ENCODE results near the gene HLA-E.
"Not testable (repeated sequence)": the region's sequence is repeated elsewhere in the genome, so short reads cannot be mapped to it uniquely, and the experiment has no call there.

The HLA-E gene

DNA sequence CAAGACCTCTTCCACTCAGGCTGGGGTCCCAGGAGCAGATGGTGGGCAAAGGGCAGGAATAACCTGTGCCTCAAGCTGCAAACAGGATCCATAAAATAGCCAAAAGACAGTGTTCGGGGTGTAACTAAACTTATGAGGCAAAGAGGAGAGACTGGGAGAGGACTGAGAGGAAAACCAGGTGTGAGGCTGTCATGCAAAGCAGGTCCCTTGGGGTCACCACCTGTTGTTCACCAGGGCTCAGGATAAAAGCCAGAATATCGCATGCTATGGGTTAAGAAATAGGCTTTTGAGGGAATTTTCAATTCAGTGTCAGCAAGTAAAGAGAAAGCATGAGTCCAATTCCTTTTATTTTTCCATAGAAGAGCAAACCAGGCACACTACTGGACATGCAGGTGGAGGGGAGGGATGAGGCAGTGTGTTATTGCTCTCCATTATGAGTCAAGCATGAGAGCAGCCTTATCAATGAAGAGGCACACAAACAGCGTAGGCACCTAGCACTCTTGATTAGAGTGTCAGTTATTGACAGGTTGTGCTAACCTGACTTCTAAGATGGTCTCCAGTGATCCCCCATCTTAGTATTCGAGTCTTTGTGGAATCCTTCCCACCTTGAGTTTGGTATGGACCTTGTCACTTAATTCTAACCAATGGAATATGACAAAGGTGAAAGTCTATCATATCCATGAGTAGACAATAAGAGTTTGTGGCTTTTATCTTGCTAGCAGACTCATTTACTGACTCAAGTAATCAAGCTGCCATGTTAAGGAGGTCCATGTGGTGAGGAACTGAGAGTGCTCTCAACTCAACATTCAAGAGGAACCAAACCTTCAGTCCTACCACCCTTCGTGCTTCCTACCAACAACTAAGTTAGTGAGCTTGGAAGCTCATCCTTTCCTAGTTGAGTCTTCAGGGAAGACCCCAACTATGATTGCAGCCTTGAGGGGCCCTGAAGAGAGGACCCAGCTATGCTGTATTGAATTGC, 18.8 kb downstream of the HLA-E start:
- no peak for DNase-seq (ENCODE audit: low spot score)

GRCh38 chr6:30508890-30509736, 19.8 kb downstream of the HLA-E start:
- no peak for DNase-seq (ENCODE audit: low spot score)

- no peak for DNase-seq (ENCODE audit: low spot score)
Observed at GRCh38 chr6:30510419-30511168, 21.3 kb downstream of the HLA-E start.

DNA sequence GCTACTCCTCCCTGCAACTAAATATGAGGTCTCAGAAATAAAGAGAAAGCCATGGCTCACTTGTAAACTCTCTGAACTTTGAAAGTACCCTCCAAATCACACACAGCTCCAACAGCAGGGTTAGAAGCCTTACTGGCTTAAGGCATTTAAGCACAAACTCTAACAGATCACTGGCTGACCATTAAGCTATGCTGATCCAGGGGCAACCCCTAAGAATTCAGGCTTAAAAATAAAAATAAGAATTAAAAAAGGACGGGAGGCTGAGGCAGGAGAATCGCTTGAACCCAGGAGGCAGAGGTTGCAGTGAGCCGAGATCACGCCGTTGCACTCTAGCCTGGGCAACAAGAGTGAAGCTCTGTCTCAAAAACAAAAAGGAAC, 21.8 kb downstream of the HLA-E start:
- DNase-seq (ENCODE audit: low spot score), result no peak

DNA sequence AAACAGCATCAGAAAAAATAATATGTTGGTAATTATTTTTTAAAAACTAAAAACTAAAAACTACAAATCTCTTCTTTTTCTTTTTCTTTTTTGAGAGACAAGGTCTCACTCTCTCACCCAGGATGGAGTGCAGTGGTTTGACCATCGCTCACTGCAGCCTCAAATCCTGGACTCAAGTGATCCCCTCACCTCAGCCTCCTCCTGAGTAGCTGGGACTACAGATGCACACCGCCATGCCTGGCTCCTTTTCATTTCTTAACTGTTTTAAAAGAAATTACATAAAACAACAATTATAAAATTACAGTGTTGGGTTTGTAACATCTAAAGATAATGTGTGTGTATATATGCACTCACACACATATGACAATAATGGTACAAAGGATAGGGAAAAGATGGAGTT, 24.1 kb downstream of the HLA-E start:
- no peak for DNase-seq (ENCODE audit: low spot score)

DNA sequence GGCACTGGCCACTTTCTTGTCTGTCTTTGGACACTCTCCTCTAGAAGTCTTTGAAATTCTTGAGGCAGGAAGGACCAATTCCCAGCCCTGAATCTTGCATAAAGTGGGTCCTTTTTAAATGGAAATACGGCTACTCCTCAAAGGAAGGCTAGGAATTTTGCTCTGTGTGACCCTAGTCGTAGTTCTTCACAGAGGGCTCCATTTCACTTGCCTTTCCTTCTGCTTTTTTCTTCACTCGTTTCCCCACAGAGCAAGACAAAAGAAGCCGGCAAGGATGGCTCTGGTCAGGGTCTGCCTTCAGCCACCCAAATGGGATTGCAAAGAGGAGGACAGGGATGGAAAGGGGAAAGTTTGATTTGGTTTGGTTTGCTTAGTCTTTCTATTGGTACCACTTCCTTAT, 25.8 kb downstream of the HLA-E start:
- DNase-seq (ENCODE audit: low spot score), result no peak

DNA sequence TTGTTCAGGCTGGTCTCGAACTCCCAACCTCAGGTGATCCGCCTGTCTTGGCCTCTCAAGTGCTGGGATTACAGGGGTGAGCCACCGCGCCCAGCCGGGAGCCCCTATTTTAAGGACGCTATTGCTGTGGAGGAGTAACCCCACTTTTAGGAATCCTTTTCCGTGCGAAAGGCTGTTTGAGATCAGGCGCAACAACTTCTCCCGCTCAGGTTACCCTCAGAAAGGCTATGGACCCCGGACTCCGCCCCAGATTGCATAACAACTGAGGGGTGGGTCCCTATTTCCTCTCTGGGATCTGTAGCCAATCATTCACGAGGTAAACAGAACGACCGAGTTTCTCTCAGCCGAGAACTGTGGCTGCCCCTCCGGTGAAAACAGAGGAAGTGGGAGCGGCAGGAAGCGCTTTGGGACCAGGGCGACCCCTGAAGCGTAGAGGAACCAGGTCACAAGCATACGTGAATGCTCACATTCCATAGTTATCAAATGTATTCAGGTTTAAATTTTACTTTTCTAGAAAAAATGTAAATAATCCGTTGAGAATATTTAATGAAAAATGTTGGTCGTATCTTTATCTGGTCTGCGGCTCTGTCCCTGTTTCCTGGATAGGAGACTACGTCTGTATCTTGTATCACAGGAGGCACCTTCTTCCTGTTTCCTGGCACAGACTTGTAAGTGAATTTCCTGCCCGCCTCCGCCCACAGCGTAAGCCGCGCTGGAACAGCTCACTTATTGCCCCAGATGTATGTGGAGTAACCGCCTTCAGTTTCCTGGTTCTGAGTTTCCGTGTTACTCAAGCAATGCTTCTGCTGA, 26.8 kb downstream of the HLA-E start:
- DNase-seq (ENCODE audit: low spot score), result peak; percentile 22

DNA sequence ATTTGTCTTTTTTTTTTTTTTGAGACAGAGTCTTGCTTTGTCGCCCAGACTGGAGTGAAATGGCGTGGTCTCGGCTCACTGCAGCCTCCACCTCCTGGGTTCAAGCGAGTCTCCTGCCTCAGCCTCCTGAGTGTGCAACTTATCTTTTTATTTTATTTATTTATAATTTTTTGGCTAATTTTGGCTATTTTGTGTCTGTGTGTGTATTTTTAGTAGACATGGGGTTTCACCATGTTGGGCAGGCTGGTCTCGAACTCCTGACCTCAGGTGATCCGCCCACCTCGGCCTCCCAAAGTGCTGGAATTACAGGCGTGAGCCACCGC, 27.4 kb downstream of the HLA-E start:
- DNase-seq (ENCODE audit: low spot score), result not testable (repeated sequence)

GRCh38 chr6:30517767-30518504, 28.6 kb downstream of the HLA-E start:
- DNase-seq (ENCODE audit: low spot score), result not testable (repeated sequence)

GRCh38 chr6:30518505-30519145, 29.3 kb downstream of the HLA-E start:
- DNase-seq (ENCODE audit: low spot score), result not testable (repeated sequence)

GRCh38 chr6:30520522-30520921, 31.2 kb downstream of the HLA-E start:
- DNase-seq (ENCODE audit: low spot score), result no peak

GRCh38 chr6:30521082-30521481, 31.8 kb downstream of the HLA-E start:
- not testable (repeated sequence) for DNase-seq (ENCODE audit: low spot score)

GRCh38 chr6:30521952-30522351, 32.6 kb downstream of the HLA-E start:
- not testable (repeated sequence) for DNase-seq (ENCODE audit: low spot score)

DNA sequence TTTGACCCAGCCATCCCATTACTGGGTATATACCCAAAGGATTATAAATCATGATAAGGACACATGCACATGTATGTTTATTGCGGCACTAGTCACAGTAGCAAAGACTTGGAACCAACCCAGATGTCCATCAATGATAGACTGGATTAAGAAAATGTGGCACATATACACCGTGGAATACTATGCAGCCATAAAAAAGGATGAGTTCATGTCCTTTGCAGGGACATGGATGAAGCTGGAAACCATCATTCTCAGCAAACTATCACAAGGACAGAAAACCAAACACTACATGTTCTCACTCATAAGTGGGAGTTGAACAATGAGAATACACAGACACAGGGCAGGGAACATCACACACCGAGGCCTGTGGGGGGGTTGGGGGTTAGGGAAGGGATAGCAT, 37.1 kb downstream of the HLA-E start:
- not testable (repeated sequence) for DNase-seq (ENCODE audit: low spot score)

DNA sequence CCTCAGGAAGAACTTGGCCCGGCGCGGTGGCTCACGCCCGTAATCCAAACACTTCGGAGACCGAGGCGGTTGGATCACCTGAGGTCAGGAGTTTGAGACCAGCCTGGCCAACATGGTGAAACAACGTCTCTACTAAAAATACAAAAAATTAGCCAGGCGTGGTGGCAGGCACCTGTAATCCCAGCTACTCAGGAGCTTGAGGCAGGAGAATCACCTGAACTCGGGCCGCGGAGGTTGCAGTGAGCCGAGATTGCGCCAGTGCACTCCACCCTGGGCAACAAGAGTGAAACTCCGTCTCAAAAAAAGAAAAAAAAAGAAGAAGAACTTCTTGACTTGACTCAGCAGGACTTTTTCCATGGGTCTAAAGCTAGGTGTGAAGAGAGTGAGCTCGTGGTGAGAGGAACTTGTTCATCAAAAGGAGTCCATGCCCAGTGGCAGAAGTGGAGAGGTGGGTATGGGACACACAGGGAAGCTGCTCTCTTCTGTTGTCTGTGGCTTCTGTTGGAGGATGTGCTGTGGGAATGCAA, 40.1 kb downstream of the HLA-E start:
- not testable (repeated sequence) for DNase-seq (ENCODE audit: low spot score)

- no peak for DNase-seq (ENCODE audit: low spot score)
Observed at GRCh38 chr6:30530014-30530413, 40.7 kb downstream of the HLA-E start.

DNA sequence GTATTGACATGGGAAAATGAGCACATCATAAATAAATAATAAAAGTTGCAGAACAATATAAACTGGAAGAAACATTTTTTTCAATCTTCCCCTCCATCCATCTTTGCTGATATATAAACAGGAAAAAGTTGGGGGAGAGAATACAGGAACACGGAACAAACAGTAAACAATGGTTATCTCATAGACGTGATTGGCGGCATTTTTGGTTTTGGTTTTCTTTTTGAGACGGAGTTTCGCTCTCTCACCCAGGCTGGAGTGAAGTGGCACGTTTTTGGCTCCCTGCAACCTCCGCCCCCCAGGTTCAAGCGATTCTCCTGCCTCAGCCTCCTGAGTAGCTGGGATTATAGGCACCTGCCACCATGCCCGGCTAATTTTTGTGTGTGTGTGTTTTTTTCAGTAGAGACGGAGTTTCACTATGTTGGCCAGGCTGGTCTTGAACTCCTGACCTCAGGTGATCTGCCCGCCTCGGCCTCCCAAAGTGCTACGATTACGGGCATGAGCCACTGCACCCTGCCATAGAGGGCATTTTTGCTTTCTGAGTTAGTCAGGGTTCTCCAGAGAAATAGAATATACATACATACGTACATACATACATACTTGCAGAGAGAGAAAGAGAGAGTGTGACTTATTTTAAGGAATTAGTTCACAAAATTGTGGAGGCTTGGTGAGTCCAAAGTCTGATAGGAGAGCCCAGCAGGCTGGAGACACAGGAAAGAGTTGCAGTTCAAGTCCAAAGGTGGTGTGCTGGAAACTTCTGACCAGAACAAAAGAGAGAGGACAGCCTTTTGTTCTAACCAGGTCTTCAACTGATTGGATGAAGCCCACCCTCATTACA, 44.4 kb downstream of the HLA-E start:
- no peak for DNase-seq (ENCODE audit: low spot score)

- no peak for DNase-seq (ENCODE audit: low spot score)
Observed at GRCh38 chr6:30537931-30538330, 48.6 kb downstream of the HLA-E start.
